GM13976 (cell line): Measurements from ENCODE around the gene NEUROD6.

Experiments
- DNase-seq: peaks from one replicate; pipeline ENCODE4 v3.0.0; 2012; ENCODE audit warnings: low spot score
- CTCF ChIP-seq: IDR thresholded peaks from 2 replicates; pipeline ENCODE4 v1.5.1; 2012; ENCODE audit warnings: borderline replicate concordance, mild to moderate bottlenecking; ENCODE audit not compliant: insufficient read depth; ENCODE audit errors: extremely low read depth, missing control alignments, control extremely low read depth
- in situ Hi-C: fragments of 300-500 bp; cut with MboI; formaldehyde crosslinking; loops from one replicate; pipeline ENCODE4 v1.12.0; 2022; ENCODE audit warnings: low sequenced_read_pairs, mixed read lengths, inconsistent platforms; ENCODE audit not compliant: unreplicated experiment

Gene NEUROD6

GRCh38 chr7:31343516-31344305, 3.2 kb upstream of the NEUROD6 start:
- DNase-seq = no peak
- in situ Hi-C loops = no loop called here

GRCh38 chr7:31341141-31341540, 615 bp upstream of the NEUROD6 start:
- DNase-seq = no peak
- in situ Hi-C loops = no loop called here
- TF ChIP-seq CTCF = no peak

More at GRCh38 chr7:31343516-31344305, 3.2 kb upstream of the NEUROD6 start:
- no peak for TF ChIP-seq CTCF

- TF ChIP-seq CTCF = no peak
- DNase-seq = no peak
- in situ Hi-C loops = no loop called here
Measured at GRCh38 chr7:31340051-31340450, 475 bp downstream of the NEUROD6 start.

- in situ Hi-C loops = no loop called here
- no peak for DNase-seq
- no peak for TF ChIP-seq CTCF
Measured at GRCh38 chr7:31338706-31339105, 1.8 kb downstream of the NEUROD6 start.

- no peak for DNase-seq
- no peak for TF ChIP-seq CTCF
- in situ Hi-C loops = no loop called here
Measured at GRCh38 chr7:31337002-31337565, 3.4 kb downstream of the NEUROD6 start.

GRCh38 chr7:31336202-31337001, 4.1 kb downstream of the NEUROD6 start:
- in situ Hi-C loops = no loop called here
- TF ChIP-seq CTCF = no peak
- DNase-seq = peak; percentile 13
